Activated T-helper 1 cell treated with anti-CD3 and anti-CD28 coated beads, Interleukin-2, amount 50 U/mL, for 16 hours (primary cell): ENCODE results near the gene CD151.
A peak's percentile ranks its signal among the peaks of the same experiment; 100 is the strongest.

ENCODE experiments used
- DNase-seq, 2 donors: peaks; one replicate each; pipeline ENCODE4 v3.0.0-alpha.2; 2020; ENCODE audit warnings: low read depth in 1 of 2, low spot score in 1 of 2

CD151 gene

GRCh38 chr11:841981-842369 is 9.2 kb downstream of the CD151 start:
- DNase-seq = no peak

GRCh38 chr11:842370-843002 is 9.7 kb downstream of the CD151 start, which contains the start of the genes POLR2L and TSPAN4:
POLR2L (minus strand) TSS chr11:842529; CDS start chr11:842508, 21 bp downstream.
TSPAN4 (plus strand) TSS chr11:842852; CDS start chr11:850305, 7,453 bp downstream.
- DNase-seq = peak; percentile 80 to 81

- DNase-seq = no peak
Observed at GRCh38 chr11:843086-843734, 10.5 kb downstream of the CD151 start.

- no peak for DNase-seq
Observed at GRCh38 chr11:843818-844692, 11.3 kb downstream of the CD151 start.

GRCh38 chr11:844693-845644 is 12.2 kb downstream of the CD151 start:
- DNase-seq = no peak

GRCh38 chr11:845872-846495 is 13.2 kb downstream of the CD151 start:
- no peak for DNase-seq

GRCh38 chr11:846496-847098 is 13.8 kb downstream of the CD151 start:
- DNase-seq = no peak

- no peak for DNase-seq
Observed at GRCh38 chr11:847876-848275, 15.1 kb downstream of the CD151 start.

GRCh38 chr11:848380-848931 is 15.7 kb downstream of the CD151 start:
- DNase-seq = peak; percentile 37 to 47

GRCh38 chr11:849104-849824 is 16.5 kb downstream of the CD151 start:
- no peak for DNase-seq

- DNase-seq = no peak
Observed at GRCh38 chr11:849951-850774, 17.4 kb downstream of the CD151 start.

- DNase-seq = no peak
Observed at GRCh38 chr11:850775-851763, 18.3 kb downstream of the CD151 start.

GRCh38 chr11:852762-853161 is 20.0 kb downstream of the CD151 start:
- no peak for DNase-seq

- no peak for DNase-seq
Observed at GRCh38 chr11:853682-854448, 21.1 kb downstream of the CD151 start.

GRCh38 chr11:854601-855329 is 22.0 kb downstream of the CD151 start:
- DNase-seq = no peak

- DNase-seq = no peak
Observed at GRCh38 chr11:855330-855674, 22.6 kb downstream of the CD151 start.
